ENCODE data around the gene SLC16A8.

DNA sequence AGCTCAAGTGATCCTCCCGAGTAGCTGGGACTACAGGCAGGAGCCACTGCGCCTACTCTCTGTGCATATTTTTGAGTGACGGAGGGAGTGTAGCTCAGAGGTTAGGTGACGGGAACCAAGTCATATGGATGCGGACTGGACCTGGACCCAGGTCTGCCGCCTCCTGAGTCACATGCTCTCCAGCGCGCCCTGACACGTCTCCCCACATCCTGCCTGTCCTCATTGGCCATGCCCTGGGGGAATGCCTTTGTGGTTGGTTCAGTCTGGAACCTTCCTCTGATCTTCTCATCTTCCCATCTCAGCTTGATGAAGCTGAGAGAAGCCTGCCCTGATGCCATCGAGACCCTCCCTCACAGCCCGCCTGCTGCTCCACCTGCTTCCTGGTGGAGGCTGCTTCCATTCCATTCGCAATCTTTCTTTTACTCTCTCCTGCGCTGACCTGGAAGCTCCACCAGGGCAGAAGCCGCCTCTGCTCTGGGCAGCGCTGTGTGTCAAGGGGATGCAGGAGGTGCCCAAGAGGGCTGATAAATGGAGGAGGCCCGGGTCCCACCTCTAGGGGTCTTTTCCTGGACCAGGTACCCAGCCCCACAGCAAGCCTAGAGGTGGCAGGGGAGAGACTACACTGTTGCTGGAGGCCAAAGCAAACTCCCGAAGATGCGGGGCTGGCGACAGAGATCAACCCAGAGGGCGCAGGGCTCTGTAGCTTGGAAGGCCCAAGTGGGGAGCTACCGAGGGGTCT is 40.4 kb upstream of the SLC16A8 start:
- TF ChIP-seq, protein P1, sequence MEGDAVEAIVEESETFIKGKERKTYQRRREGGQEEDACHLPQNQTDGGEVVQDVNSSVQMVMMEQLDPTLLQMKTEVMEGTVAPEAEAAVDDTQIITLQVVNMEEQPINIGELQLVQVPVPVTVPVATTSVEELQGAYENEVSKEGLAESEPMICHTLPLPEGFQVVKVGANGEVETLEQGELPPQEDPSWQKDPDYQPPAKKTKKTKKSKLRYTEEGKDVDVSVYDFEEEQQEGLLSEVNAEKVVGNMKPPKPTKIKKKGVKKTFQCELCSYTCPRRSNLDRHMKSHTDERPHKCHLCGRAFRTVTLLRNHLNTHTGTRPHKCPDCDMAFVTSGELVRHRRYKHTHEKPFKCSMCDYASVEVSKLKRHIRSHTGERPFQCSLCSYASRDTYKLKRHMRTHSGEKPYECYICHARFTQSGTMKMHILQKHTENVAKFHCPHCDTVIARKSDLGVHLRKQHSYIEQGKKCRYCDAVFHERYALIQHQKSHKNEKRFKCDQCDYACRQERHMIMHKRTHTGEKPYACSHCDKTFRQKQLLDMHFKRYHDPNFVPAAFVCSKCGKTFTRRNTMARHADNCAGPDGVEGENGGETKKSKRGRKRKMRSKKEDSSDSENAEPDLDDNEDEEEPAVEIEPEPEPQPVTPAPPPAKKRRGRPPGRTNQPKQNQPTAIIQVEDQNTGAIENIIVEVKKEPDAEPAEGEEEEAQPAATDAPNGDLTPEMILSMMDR (IDR thresholded peaks at IDR 0.05; ENCODE audit: low read length) = no peak
- no peak for TF ChIP-seq EZH2phosphoT487 (IDR thresholded peaks at IDR 0.05; ENCODE audit: low read length)
